DND-41 (cell line): ENCODE data around the gene NDOR1.

ENCODE experiments used
- EZH2 ChIP-seq: IDR thresholded peaks from 3 replicates; pipeline ENCODE4 v1.6.1; 2012; ENCODE audit warnings: borderline replicate concordance, low read depth, mild to moderate bottlenecking, moderate library complexity, low read length, inconsistent platforms; ENCODE audit not compliant: severe bottlenecking
- TF ChIP-seq, protein P1 (sequence below): IDR thresholded peaks from 2 replicates; pipeline ENCODE4 v1.5.1; 2012; ENCODE audit warnings: borderline replicate concordance, low read length, moderate library complexity, mild to moderate bottlenecking; ENCODE audit not compliant: poor library complexity, severe bottlenecking; ENCODE audit errors: extremely low read depth

DNA sequence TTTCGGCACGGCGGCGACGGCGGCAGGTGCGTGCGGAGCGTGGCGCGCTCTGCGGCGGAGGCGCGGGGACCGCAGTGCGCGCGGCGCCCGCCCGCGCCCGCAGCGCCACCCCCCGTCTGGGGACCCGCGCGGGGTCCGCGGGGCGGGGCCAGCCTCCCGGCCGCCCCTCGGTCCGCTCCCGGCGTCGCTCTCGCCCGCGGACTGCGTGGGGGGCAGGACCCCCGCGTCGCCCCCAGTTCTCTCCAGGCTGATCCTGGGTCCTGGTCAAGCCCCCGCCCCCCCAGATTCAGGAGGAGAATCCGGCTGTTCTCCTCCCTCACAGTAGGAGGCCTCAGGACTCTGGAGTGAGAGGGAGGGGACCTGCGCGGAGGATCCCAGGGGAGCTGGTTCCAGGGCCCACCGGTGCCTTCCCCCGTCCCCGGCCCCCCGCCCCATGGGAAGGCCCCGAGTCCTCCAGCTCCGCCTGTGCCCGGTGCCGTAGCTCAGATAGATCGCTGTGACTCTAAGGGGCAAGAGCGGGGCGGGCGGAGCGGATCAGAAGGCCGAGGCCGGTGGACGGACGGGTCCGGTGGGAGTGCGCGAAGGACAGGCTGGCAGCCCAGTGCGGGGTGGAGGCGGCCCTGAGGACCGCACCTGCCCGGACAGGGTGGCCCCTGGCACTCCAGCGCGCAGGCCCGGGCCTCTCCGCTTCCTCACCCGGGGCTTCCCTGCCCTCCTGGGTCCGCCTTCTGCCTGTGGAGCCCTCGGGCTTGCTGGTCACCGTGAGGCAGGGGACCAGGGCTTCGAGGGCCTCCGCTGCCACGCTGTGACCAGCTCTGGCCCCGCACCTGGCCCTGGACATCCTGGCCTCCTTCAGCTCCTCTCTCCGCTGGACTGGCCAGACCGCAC, 16.9 kb downstream of the NDOR1 start, which contains the start of gene RNF208:
- no peak for TF ChIP-seq EZH2
- TF ChIP-seq, protein P1, sequence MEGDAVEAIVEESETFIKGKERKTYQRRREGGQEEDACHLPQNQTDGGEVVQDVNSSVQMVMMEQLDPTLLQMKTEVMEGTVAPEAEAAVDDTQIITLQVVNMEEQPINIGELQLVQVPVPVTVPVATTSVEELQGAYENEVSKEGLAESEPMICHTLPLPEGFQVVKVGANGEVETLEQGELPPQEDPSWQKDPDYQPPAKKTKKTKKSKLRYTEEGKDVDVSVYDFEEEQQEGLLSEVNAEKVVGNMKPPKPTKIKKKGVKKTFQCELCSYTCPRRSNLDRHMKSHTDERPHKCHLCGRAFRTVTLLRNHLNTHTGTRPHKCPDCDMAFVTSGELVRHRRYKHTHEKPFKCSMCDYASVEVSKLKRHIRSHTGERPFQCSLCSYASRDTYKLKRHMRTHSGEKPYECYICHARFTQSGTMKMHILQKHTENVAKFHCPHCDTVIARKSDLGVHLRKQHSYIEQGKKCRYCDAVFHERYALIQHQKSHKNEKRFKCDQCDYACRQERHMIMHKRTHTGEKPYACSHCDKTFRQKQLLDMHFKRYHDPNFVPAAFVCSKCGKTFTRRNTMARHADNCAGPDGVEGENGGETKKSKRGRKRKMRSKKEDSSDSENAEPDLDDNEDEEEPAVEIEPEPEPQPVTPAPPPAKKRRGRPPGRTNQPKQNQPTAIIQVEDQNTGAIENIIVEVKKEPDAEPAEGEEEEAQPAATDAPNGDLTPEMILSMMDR = no peak
